Limb (tissue), 2 donors: ENCODE measurements around the gene SH2D1B.
"Not testable (repeated sequence)": the region's sequence is repeated elsewhere in the genome, so short reads cannot be mapped to it uniquely, and the experiment has no call there.

Experiments used
- DNase-seq, 2 donors: peaks; one replicate each; pipeline ENCODE4 v3.0.0-alpha.2; 2016; ENCODE audit errors: extremely low spot score in 2 of 2

Gene SH2D1B

GRCh38 chr1:162363823-162364222, 48.1 kb downstream of the SH2D1B start:
- DNase-seq = no peak

- no peak for DNase-seq
Observed at GRCh38 chr1:162361349-162361748, 50.6 kb downstream of the SH2D1B start.

GRCh38 chr1:162360874-162361260, 51.1 kb downstream of the SH2D1B start:
- DNase-seq = no peak

GRCh38 chr1:162360237-162360873, 51.6 kb downstream of the SH2D1B start:
- DNase-seq = no peak

- DNase-seq = no peak
Observed at GRCh38 chr1:162359523-162360236, 52.3 kb downstream of the SH2D1B start.

GRCh38 chr1:162358928-162359327, 53.0 kb downstream of the SH2D1B start:
- no peak for DNase-seq

- no peak for DNase-seq
Observed at GRCh38 chr1:162357681-162358266, 54.2 kb downstream of the SH2D1B start.

- no peak for DNase-seq
Observed at GRCh38 chr1:162353702-162354101, 58.2 kb downstream of the SH2D1B start.

- DNase-seq = no peak
Observed at GRCh38 chr1:162353078-162353477, 58.9 kb downstream of the SH2D1B start.

GRCh38 chr1:162351874-162352273, 60.1 kb downstream of the SH2D1B start:
- DNase-seq = not testable (repeated sequence)

GRCh38 chr1:162351246-162351842, 60.6 kb downstream of the SH2D1B start:
- DNase-seq = no peak

GRCh38 chr1:162349635-162350330, 62.2 kb downstream of the SH2D1B start:
- DNase-seq = no peak

- no peak for DNase-seq
Observed at GRCh38 chr1:162347281-162347680, 64.7 kb downstream of the SH2D1B start.
